ENCODE results near the gene FHOD3. TPM values are rescaled to one million over a fixed set of nuclear protein-coding genes. Genes with fewer than 3 reads are reported as not detected.

FHOD3 gene
- total RNA-seq, 1 donor from 2014 or later = 16.3 TPM

DNA sequence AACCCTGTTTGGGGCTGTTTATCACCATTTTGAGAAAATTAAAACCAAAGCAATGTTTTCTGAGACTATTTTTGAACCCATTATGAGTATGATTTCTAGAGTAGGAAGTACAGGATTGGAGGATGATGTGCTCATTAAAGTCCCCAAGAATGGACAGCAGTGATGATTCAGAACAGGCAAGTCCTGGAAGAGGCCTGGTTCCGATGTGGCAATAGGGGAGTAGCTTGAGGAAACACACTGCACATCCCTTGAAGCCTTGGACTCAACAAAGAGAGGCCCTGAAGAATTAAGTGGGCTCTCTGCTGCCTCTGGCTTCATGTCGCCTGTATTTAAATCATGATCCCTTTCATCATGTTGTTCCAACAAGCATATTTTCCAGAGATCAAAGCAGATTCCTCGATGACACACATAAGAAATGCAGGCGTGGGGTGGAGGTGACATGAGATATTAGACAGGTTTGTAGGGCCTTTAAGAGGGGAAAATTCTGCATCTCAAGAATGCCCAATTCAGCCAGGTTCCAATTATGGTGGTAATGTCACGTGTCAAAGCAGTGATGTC lies 242.2 kb downstream of the FHOD3 start:
- H3K27me3 Mint-ChIP-seq (ENCODE audit: low read depth) = no peaks in the 10 kb centered on the region
- DNase-seq (ENCODE audit: low spot score in 2 of 2, unreplicated experiment in 2 of 2) = no peak
- no peaks in the 10 kb centered on the region for H3K36me3 Mint-ChIP-seq
- TF ChIP-seq, protein P1, sequence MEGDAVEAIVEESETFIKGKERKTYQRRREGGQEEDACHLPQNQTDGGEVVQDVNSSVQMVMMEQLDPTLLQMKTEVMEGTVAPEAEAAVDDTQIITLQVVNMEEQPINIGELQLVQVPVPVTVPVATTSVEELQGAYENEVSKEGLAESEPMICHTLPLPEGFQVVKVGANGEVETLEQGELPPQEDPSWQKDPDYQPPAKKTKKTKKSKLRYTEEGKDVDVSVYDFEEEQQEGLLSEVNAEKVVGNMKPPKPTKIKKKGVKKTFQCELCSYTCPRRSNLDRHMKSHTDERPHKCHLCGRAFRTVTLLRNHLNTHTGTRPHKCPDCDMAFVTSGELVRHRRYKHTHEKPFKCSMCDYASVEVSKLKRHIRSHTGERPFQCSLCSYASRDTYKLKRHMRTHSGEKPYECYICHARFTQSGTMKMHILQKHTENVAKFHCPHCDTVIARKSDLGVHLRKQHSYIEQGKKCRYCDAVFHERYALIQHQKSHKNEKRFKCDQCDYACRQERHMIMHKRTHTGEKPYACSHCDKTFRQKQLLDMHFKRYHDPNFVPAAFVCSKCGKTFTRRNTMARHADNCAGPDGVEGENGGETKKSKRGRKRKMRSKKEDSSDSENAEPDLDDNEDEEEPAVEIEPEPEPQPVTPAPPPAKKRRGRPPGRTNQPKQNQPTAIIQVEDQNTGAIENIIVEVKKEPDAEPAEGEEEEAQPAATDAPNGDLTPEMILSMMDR (IDR thresholded peaks at IDR 0.05; ENCODE audit: unreplicated experiment) = no peak
- no peaks in the 10 kb centered on the region for H3K9me3 Mint-ChIP-seq
- no peak overlapping the region for H3K4me3 Mint-ChIP-seq
- H3K4me1 Mint-ChIP-seq = peaks cover 18% of the 10 kb centered on the region
- H3K27ac Mint-ChIP-seq = no peak overlapping the region

DNA sequence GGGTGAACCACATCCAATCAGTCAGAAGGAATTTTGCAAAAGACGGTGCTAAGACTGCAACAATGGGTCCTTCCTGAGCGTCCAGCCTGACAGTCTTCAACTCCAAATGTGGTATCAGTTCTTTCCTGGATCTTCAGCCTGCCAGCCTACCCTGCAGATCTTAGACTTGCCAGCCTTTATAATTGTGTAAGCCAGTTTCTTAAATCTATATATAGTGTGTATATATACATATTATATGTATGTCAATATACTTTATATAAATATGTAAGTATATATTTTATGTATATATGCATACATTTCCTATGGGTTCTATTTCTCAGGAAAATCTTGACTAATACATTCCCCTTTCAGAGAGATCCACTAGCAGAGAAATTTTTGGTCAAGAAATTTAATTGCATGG lies 245.5 kb downstream of the FHOD3 start:
- no peak for DNase-seq (ENCODE audit: low spot score in 2 of 2, unreplicated experiment in 2 of 2)
- no peaks in the 10 kb centered on the region for H3K9me3 Mint-ChIP-seq
- peaks cover 27% of the 10 kb centered on the region for H3K4me1 Mint-ChIP-seq
- no peak overlapping the region for H3K27ac Mint-ChIP-seq
- no peaks in the 10 kb centered on the region for H3K27me3 Mint-ChIP-seq (ENCODE audit: low read depth)
- H3K4me3 Mint-ChIP-seq = no peak overlapping the region
- no peaks in the 10 kb centered on the region for H3K36me3 Mint-ChIP-seq
- TF ChIP-seq, protein P1 (IDR thresholded peaks at IDR 0.05; ENCODE audit: unreplicated experiment) = no peak

DNA sequence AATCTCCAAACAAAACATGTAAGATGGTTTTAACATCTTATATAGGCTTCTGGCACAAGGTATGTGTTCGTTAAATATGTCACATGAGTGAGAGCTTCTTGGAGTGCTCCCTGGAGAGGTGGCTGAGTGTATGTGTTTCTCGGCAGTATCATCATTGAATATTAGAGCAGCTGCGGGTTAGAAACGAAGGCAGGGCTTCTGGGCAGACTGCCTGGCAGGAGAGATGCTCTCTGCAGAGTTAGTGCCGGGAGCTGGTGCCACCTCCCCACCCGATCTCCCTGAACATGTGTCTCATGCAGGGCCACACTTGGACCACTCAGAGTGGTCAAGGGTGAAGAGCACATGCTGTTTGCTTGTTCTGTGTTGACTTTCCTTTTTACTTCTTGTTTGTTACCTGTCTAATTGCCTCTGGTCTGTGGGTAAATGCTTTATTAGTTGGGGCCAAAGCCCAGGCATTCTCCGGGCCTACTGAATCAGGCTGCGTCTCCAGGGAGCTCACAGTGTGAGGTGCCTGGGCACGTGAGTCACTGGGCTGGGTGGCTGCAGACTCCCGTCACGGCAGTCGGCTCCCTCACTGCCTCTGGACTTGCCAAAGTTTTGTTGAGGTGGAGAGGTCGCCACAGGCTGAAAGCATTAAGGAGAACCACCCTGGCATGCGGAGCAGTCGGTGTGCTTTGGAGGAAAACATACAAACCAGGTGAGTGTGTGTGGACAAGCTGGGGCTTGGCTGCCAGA lies 246.6 kb downstream of the FHOD3 start:
- peaks cover 26% of the 10 kb centered on the region for H3K4me1 Mint-ChIP-seq

DNA sequence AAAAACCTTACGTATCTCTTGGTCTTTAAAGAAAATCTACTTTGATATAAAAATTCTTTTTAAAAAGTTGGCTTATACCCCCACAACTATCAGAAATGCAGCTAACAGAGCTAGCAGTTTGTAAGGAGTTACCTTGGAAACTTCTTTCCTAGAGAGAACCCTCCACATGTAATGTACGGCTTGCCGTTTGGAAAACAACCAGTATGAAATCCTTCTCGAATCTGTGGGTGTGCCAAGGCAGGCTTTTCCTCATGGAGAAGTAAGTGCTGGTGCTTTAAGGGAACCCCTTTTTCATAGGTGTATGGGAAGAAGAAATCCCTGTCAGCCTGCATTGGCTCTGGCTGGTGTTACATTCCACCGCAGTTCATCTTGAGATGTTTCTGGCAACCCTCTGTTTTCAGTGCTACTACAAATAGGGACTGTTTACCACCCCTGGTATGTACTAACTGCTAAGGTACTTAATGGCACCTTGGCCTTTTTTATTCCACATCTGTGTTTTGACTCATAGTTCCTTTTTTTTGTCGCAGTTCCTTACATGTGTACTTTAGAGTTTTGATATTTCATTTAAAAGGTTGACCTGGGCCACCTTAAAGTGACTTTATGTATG lies 248.4 kb downstream of the FHOD3 start:
- Mint-ChIP-seq H3K4me3 (no peak overlapping the region), H3K27ac (no peak overlapping the region), H3K4me1 (peaks cover 13% of the 10 kb centered on the region), H3K9me3 (peaks cover 17% of the 10 kb centered on the region), H3K27me3 (ENCODE audit: low read depth) (no peaks in the 10 kb centered on the region), H3K36me3 (no peaks in the 10 kb centered on the region)
- TF ChIP-seq, protein P1 (IDR thresholded peaks at IDR 0.05; ENCODE audit: unreplicated experiment) = no peak
- no peak for DNase-seq (ENCODE audit: low spot score in 2 of 2, unreplicated experiment in 2 of 2)

More for the DNA sequence above, 246.6 kb downstream of the FHOD3 start:
- DNase-seq (ENCODE audit: low spot score in 2 of 2, unreplicated experiment in 2 of 2) = no peak
- no peaks in the 10 kb centered on the region for H3K27me3 Mint-ChIP-seq (ENCODE audit: low read depth)
- no peak overlapping the region for H3K4me3 Mint-ChIP-seq
- no peak overlapping the region for H3K27ac Mint-ChIP-seq
- TF ChIP-seq, protein P1 (IDR thresholded peaks at IDR 0.05; ENCODE audit: unreplicated experiment) = no peak
- peaks cover 9% of the 10 kb centered on the region for H3K9me3 Mint-ChIP-seq
- no peaks in the 10 kb centered on the region for H3K36me3 Mint-ChIP-seq

DNA sequence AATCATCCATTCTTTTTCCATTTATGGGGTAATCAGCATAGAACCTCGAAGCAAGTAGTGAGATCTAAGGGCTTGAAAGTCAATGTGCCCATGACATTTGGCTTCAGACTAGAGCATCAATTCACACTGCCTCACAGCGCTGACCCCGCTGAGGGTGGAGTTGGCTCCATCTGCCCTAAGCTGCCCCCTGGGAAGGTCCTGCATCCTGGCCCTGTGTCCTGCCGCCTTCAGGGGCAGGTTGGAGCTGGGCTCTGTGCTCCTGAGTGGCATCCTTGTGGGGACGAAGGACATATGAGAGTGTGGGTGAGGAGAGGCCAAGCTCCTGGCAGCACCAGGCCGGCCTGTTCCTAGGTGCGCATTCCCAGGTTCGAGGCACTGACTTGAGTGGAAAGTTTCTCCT lies 249.4 kb downstream of the FHOD3 start:
- H3K36me3 Mint-ChIP-seq = no peaks in the 10 kb centered on the region
- DNase-seq (ENCODE audit: low spot score in 2 of 2, unreplicated experiment in 2 of 2) = no peak
- TF ChIP-seq, protein P1 (IDR thresholded peaks at IDR 0.05; ENCODE audit: unreplicated experiment) = no peak

More for the DNA sequence above, 249.4 kb downstream of the FHOD3 start:
- Mint-ChIP-seq H3K27ac (no peak overlapping the region), H3K4me1 (peaks cover 13% of the 10 kb centered on the region), H3K9me3 (peaks cover 20% of the 10 kb centered on the region), H3K27me3 (ENCODE audit: low read depth) (no peaks in the 10 kb centered on the region), H3K4me3 (no peak overlapping the region)
